Heart right ventricle (tissue), 16 donors: ENCODE results near the gene FIBCD1. TPM values are rescaled to one million over a fixed set of nuclear protein-coding genes. Genes with fewer than 3 reads are reported as not detected.
A peak's percentile ranks its signal among the peaks of the same experiment; 100 is the strongest.

Experiments
- ATAC-seq, 8 donors: fragments of 200-7000 bp; cut with Tn5 transposase; one replicate each; pipeline ENCODE4 v1.9.1; 2020; ENCODE audit warnings: mild to moderate bottlenecking in 8 of 8, moderate library complexity in 8 of 8, moderate number of reproducible peaks in 1 of 8
- DNase-seq, 2 donors: peaks; one replicate each; pipeline ENCODE4 v3.0.0-alpha.2; 2020
- H3K27ac ChIP-seq, 10 donors: fragments of 200-600 bp; sonication (generic) in 2 of 10; one replicate each; pipeline versions ENCODE4 v1.5.0 to v1.8.0; 2020 to 2022; ENCODE audit warnings: mild to moderate bottlenecking in 3 of 10
- H3K27me3 ChIP-seq, 7 donors: fragments of 200-600 bp; one replicate each; pipeline ENCODE4 v1.8.0; 2021 to 2022; ENCODE audit warnings: mild to moderate bottlenecking in 2 of 7
- H3K36me3 ChIP-seq, 9 donors: fragments of 200-600 bp; sonication (generic) in 1 of 9; one replicate each; pipeline versions ENCODE4 v1.5.0 to v1.8.0; 2020 to 2022; ENCODE audit warnings: mild to moderate bottlenecking in 2 of 9
- H3K4me1 ChIP-seq, 9 donors: fragments of 200-600 bp; sonication (generic) in 1 of 9; one replicate each; pipeline versions ENCODE4 v1.5.0 to v1.8.0; 2020 to 2022; ENCODE audit warnings: mild to moderate bottlenecking in 4 of 9
- H3K4me3 ChIP-seq, 10 donors: fragments of 200-600 bp; sonication (generic) in 2 of 10; one replicate each; pipeline versions ENCODE4 v1.5.0 to v1.8.0; 2020 to 2022; ENCODE audit warnings: mild to moderate bottlenecking in 7 of 10, moderate library complexity in 2 of 10
- H3K9me3 ChIP-seq, 11 donors: fragments of 200-600 bp in 10 of 11; sonication (generic) in 2 of 11; one replicate each; pipeline versions ENCODE4 v1.5.0 to v1.8.0; 2013 to 2022; ENCODE audit warnings: mild to moderate bottlenecking in 2 of 11, control low read depth in 1 of 11, moderate library complexity in 1 of 11
- WGBS, 2 donors: extraction: QIAGEN DNeasy Blood & Tissue Kit; methylation state at CpG; one replicate each; pipeline ENCODE4 v1.1.7; 2013; ENCODE audit warnings: inconsistent platforms in 1 of 2; 5-methylcytosine and 5-hydroxymethylcytosine counted together
- intact Hi-C, 10 donors: fragments of 100-400 bp; cut with DNase I; formaldehyde crosslinking; loops; one replicate each; pipeline versions ENCODE4 v1.11.1 to v1.14.2; 2022
- polyA plus RNA-seq, 2 donors: library from polyadenylated mRNA; stranded (reverse); fragments of 200-250 nt; gene quantifications; one replicate each; pipeline ENCODE4 v1.2.3, GENCODE V29; 2013
- total RNA-seq, 10 donors: library from RNA; stranded (reverse); fragmentation: NEBNext Ultra II Directional in 3 of 10; extraction: Animal tissue kit (Norgen Biotek cat#: 25700) in 3 of 10; gene quantifications; one replicate each; pipeline versions ENCODE4 v1.2.1 to v1.2.4, GENCODE V29; 2021 to 2023
- TF ChIP-seq, protein P1 (sequence below), 9 donors: fragments of 200-600 bp; sonication (generic) in 2 of 9; IDR thresholded peaks; one replicate each; pipeline versions ENCODE4 v1.5.0 to v1.8.0; 2021 to 2022; ENCODE audit warnings: antibody characterized with exemption in 9 of 9, mild to moderate bottlenecking in 5 of 9, moderate library complexity in 1 of 9
- donor health status: Arrhythmogenic right ventricular cardiomyopathy.
- donor health status: ischemic (EF 13 %, LVEDD 7.1; RV severe dilation, severe dysfunction).
- donor health status: healthy with polysubstance abuse.
- donor health status: DM: no; HTN: yes; CAD: no.
- donor health status: DM: no; HTN: no; CAD: no.
- donor health status: ischemic (EF 25% LVEDD 6.9; RV normal size, moderate dysfunction).
- donor health status: ischemic (EF 25% LVEDD 5.7; RV mildly dilated, moderate dysfunction).
- donor health status: healthy.
- donor health status: DM: yes; HTN: yes; CAD: no.
- donor health status: Ischemic cardiomyopathy.
- donor health status: ischemic (EF 35%, LVEDD 5.7; RV mildly dilated, moderate dysfunction).
- donor health status: nonischemic (EF 11% LVEDD 7.7; RV severe dilation, severe dysfunction).
- donor health status: DM: yes; HTN: yes; CAD: no.
- donor health status: PGD.
- donor health status: ischemic (EF 29% LVEDD 5.4; RV normal size, mild dysfunction).
- donor health status: nonischemic (EF 23%, LVEDD 6.1; RV moderate dilation, normal function).

Gene FIBCD1
- total and polyA plus RNA-seq, 12 donors: 0.16 to 5.8 (median 1.2) TPM

DNA sequence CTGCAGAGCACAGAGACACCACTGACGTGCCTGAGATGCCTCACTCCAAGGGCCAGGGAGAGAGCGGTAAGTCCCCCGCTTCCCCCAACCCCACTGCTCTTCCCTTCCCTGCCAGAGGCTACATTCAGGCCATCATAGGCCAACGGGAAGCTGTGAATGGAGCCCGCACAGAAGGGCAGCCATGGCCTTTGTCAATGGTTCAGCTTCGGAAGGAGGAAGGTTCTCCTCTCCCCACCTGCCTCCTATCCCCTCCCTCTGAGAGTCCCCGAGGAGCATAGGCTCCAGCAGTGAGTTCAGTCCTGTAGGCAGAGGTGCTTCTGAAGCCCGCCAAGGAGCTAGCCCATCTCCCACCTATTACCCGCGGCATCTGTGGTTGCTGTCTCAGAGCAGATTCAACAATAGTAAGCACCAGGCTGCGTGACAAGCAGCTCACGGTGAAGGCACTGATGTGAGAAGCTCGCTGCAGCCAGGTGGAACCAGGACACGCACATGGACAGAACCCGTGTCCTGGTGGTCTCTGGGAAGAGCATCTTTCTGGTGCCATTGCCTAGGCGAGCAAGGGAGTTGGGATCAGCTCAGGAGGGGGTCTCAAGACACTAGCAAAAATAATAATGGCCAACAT lies 58.3 kb downstream of the FIBCD1 start:
- DNase-seq: no peak
- TF ChIP-seq, protein P1, sequence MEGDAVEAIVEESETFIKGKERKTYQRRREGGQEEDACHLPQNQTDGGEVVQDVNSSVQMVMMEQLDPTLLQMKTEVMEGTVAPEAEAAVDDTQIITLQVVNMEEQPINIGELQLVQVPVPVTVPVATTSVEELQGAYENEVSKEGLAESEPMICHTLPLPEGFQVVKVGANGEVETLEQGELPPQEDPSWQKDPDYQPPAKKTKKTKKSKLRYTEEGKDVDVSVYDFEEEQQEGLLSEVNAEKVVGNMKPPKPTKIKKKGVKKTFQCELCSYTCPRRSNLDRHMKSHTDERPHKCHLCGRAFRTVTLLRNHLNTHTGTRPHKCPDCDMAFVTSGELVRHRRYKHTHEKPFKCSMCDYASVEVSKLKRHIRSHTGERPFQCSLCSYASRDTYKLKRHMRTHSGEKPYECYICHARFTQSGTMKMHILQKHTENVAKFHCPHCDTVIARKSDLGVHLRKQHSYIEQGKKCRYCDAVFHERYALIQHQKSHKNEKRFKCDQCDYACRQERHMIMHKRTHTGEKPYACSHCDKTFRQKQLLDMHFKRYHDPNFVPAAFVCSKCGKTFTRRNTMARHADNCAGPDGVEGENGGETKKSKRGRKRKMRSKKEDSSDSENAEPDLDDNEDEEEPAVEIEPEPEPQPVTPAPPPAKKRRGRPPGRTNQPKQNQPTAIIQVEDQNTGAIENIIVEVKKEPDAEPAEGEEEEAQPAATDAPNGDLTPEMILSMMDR (IDR thresholded peaks at IDR 0.05): no peak
- no peak for ATAC-seq
- H3K27ac ChIP-seq: no peak overlapping the region
- intact Hi-C loops: no loop called here
- H3K9me3 ChIP-seq: no peaks in the 10 kb centered on the region
- no peaks in the 10 kb centered on the region for H3K4me1 ChIP-seq
- H3K4me3 ChIP-seq: no peak overlapping the region
- WGBS, 2 donors: 94 to 96% methylated on average over 16 of the region's 16 CpGs
- H3K36me3 ChIP-seq: peaks cover 8 to 100% (median 61%) of the 10 kb centered on the region in 9 donors
- H3K27me3 ChIP-seq: no peaks in the 10 kb centered on the region

DNA sequence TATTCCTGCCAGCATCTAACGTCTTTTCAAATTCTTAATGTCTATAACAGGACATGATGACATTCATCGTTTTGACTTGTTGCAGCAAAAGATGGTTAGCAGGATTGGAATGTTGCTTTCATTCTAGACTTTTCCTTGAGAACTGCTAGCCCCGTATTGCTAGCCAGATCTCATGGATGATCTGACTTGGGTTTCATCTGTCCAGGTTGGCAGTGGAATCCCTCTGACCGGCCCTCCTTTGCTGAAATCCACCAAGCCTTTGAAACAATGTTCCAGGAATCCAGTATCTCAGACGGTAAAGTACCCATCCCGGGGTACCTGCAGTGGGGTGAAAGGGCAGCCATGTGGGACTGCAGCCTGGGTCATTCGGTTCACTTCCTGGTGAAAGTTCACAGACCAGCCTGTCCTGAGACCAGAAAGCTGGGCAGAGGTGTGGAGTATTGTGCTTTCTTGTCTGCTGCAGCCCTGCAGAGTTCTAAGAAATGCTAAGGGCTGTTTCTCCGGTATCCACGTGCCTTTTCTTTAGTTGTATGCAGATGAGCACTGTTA lies 59.1 kb downstream of the FIBCD1 start:
- no peaks in the 10 kb centered on the region for H3K27me3 ChIP-seq
- H3K4me1 ChIP-seq: no peaks in the 10 kb centered on the region
- H3K27ac ChIP-seq: no peak overlapping the region
- 91 to 94% methylated on average over 9 of the region's 9 CpGs for WGBS, 2 donors
- H3K4me3 ChIP-seq: no peak overlapping the region
- no peaks in the 10 kb centered on the region for H3K9me3 ChIP-seq
- TF ChIP-seq, protein P1 (IDR thresholded peaks at IDR 0.05): no peak
- DNase-seq (no peak), ATAC-seq (no peak)
- intact Hi-C loops: loop anchor here in 3 of 10 donors (10.0 kb wide), 1 partner anchor 165 kb away; no protein-coding TSS in a partner anchor
- peaks cover 8 to 100% (median 58%) of the 10 kb centered on the region in 9 donors for H3K36me3 ChIP-seq

DNA sequence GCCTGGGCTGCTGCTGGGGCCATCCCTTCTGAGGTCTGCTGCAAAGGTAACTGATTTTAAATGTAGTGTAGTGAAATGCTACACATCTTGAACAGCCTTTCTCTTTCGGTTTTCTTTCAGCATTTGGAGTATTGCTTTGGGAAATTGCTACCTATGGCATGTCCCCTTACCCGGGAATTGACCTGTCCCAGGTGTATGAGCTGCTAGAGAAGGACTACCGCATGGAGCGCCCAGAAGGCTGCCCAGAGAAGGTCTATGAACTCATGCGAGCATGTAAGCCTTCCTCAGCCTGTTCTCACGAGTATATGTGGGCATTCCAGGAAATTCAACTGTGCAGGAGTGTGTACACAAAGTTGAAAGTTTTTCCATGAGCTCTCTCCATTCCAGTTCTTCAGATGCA lies 60.8 kb downstream of the FIBCD1 start:
- DNase-seq (no peak), ATAC-seq (no peak)
- peaks cover 0 to 12% (median 7%) of the 10 kb centered on the region in 9 donors for H3K4me1 ChIP-seq
- peaks cover 3 to 100% (median 62%) of the 10 kb centered on the region in 9 donors for H3K36me3 ChIP-seq
- no peaks in the 10 kb centered on the region for H3K27me3 ChIP-seq
- intact Hi-C loops: loop anchor here in 3 of 10 donors (10.0 kb wide), 1 partner anchor 167 kb away; no protein-coding TSS in a partner anchor
- no peak overlapping the region for H3K27ac ChIP-seq
- WGBS, 2 donors: 93% methylated on average over 6 of the region's 6 CpGs
- H3K4me3 ChIP-seq: no peak overlapping the region
- TF ChIP-seq, protein P1 (IDR thresholded peaks at IDR 0.05): no peak
- no peaks in the 10 kb centered on the region for H3K9me3 ChIP-seq

DNA sequence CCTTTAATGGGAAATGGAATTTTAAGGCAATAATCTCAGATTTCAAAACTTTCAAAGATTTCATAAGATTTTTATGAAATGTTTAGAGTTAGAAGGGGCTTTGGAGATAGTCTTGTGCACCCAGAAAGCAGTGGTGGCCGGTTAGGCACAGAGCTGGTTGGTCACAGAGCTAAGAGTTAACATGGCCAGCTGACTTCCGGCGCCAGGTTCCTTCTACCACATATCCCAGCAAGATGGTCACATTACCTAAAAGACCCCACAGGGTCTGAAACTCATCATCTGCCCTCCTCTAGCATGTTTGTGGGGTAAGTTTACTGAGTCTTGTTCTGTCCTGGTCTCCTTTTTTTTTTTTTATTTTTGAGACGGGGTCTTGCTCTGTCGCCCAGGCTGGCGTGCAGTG lies 61.7 kb downstream of the FIBCD1 start:
- WGBS, 2 donors: 95 to 96% methylated on average over 6 of the region's 6 CpGs
- ATAC-seq: peak in 1 of 8 donors; percentile 3
- intact Hi-C loops: loop anchor here in 3 of 10 donors (10.0 kb wide), 1 partner anchor 168 kb away; no protein-coding TSS in a partner anchor
- no peaks in the 10 kb centered on the region for H3K27me3 ChIP-seq
- H3K9me3 ChIP-seq: no peaks in the 10 kb centered on the region
- peaks cover 5 to 22% (median 17%) of the 10 kb centered on the region in 9 donors for H3K4me1 ChIP-seq
- no peak overlapping the region for H3K27ac ChIP-seq
- peaks cover 3 to 100% (median 67%) of the 10 kb centered on the region in 9 donors for H3K36me3 ChIP-seq
- H3K4me3 ChIP-seq: no peak overlapping the region
- no peak for DNase-seq
- TF ChIP-seq, protein P1 (IDR thresholded peaks at IDR 0.05): no peak
